B cell (primary cell): Measurements from ENCODE around the gene SLC6A6. TPM values are rescaled to one million over a fixed set of nuclear protein-coding genes. Genes with fewer than 3 reads are reported as not detected.
A peak's percentile ranks its signal among the peaks of the same experiment; 100 is the strongest.

Source experiments
- ATAC-seq: fragments of 200-7000 bp; cut with Tn5 transposase; one replicate; pipeline ENCODE4 v1.10.0; 2021; ENCODE audit warnings: low read depth, mild to moderate bottlenecking, moderate number of reproducible peaks, moderate library complexity
- CTCF ChIA-PET: fragments of 350-600 bp; sonication (Branson Sonifier 250); formaldehyde crosslinking; loops from one replicate; lab custom pipeline; 2021; ENCODE audit warnings: antibody characterized with exemption, inconsistent platforms; lab: Charles Lee
- POLR2A ChIA-PET: fragments of 350-600 bp; sonication (Branson Sonifier 250); formaldehyde crosslinking; loops from one replicate; lab custom pipeline; 2021; ENCODE audit warnings: antibody characterized with exemption; lab: Charles Lee
- DNase-seq: peaks from one replicate; pipeline ENCODE4 v3.0.0; 2013
- H2AFZ ChIP-seq: 2 replicates; pipeline ENCODE4 v1.6.1; 2012; ENCODE audit warnings: mild to moderate bottlenecking, low read depth, low read length; ENCODE audit not compliant: insufficient read depth, poor library complexity, severe bottlenecking
- H3K27ac ChIP-seq, 2 donors: 1 replicate in 1 of 2; 2 replicates in 1 of 2; pipeline ENCODE4 v1.5.1; 2012 to 2013; ENCODE audit warnings: low read length in 2 of 2, mild to moderate bottlenecking in 2 of 2, moderate library complexity in 1 of 2
- H3K27me3 ChIP-seq, 4 experiments: fragments of 200-600 bp in 1 of 4; sonication (generic) in 1 of 4; replicated peaks in 1 of 4; 1 replicate in 2 of 4; 2 replicates in 2 of 4; pipeline versions ENCODE4 v1.6.1 to v1.7.0; 2013 to 2016; ENCODE audit warnings: low read length in 3 of 4, mild to moderate bottlenecking in 2 of 4, mixed read lengths in 1 of 4, moderate library complexity in 1 of 4; ENCODE audit not compliant: insufficient read depth in 4 of 4, control insufficient read depth in 3 of 4; ENCODE audit errors: control extremely low read depth in 1 of 4
- H3K36me3 ChIP-seq, 2 experiments: replicated peaks in 1 of 2; 1 replicate in 1 of 2; 2 replicates in 1 of 2; pipeline versions ENCODE4 v1.6.1 to v1.7.1; 2013; ENCODE audit warnings: low read length in 1 of 2; ENCODE audit not compliant: insufficient read depth in 2 of 2, control insufficient read depth in 1 of 2; ENCODE audit errors: control extremely low read depth in 1 of 2, extremely low read depth in 1 of 2
- H3K4me1 ChIP-seq, 2 donors: fragments of 200-600 bp in 1 of 2; sonication (generic) in 1 of 2; 1 replicate in 1 of 2; 2 replicates in 1 of 2; pipeline versions ENCODE4 v1.5.1 to v1.6.1; 2013 to 2017; ENCODE audit warnings: low read length in 2 of 2; ENCODE audit not compliant: control insufficient read depth in 2 of 2, insufficient read depth in 2 of 2
- H3K4me2 ChIP-seq: replicated peaks from 2 replicates; pipeline ENCODE3; 2012; ENCODE audit warnings: mild to moderate bottlenecking, low read depth, low read length; ENCODE audit not compliant: poor library complexity, severe bottlenecking
- H3K4me3 ChIP-seq, 5 experiments: fragments of 200-600 bp in 1 of 5; sonication (generic) in 1 of 5; 1 replicate in 3 of 5; 2 replicates in 2 of 5; pipeline versions ENCODE4 v1.5.1 to v1.7.0; 2011 to 2016; ENCODE audit warnings: low read length in 4 of 5, mild to moderate bottlenecking in 4 of 5, low read depth in 2 of 5, control low read depth in 1 of 5, moderate library complexity in 1 of 5; ENCODE audit not compliant: insufficient read depth in 1 of 5; ENCODE audit errors: control extremely low read depth in 1 of 5, extremely low read depth in 1 of 5
- H3K79me2 ChIP-seq: fragments of 200-600 bp; sonication (generic); one replicate; pipeline ENCODE4 v1.6.0; 2016; ENCODE audit warnings: low read length; ENCODE audit not compliant: control insufficient read depth, insufficient read depth
- H3K9ac ChIP-seq: fragments of 200-600 bp; sonication (generic); 2 replicates; pipeline ENCODE4 v1.6.1; 2017; ENCODE audit warnings: mild to moderate bottlenecking, low read length, moderate library complexity
- H3K9me3 ChIP-seq, 3 donors: one replicate each; pipeline versions ENCODE4 v1.6.1 to v1.7.1; 2013; ENCODE audit warnings: low read length in 2 of 3; ENCODE audit not compliant: control insufficient read depth in 2 of 3, insufficient read depth in 1 of 3; ENCODE audit errors: control extremely low read depth in 1 of 3
- H4K20me1 ChIP-seq: 2 replicates; pipeline ENCODE4 v1.6.0; 2012; ENCODE audit warnings: mild to moderate bottlenecking, low read length; ENCODE audit not compliant: insufficient read depth, control insufficient read depth, poor library complexity, severe bottlenecking
- H3K27ac Mint-ChIP-seq: one replicate; pipeline ENCODE4 v1.8.0; 2021; ENCODE audit warnings: mixed read lengths
- H3K27me3 Mint-ChIP-seq: one replicate; pipeline ENCODE4 v1.8.0; 2021; ENCODE audit warnings: mixed read lengths
- H3K4me1 Mint-ChIP-seq: one replicate; pipeline ENCODE4 v1.8.0; 2021; ENCODE audit warnings: mixed read lengths
- H3K4me3 Mint-ChIP-seq: one replicate; pipeline ENCODE4 v1.8.0; 2021; ENCODE audit warnings: mixed read lengths
- H3K9me3 Mint-ChIP-seq: one replicate; pipeline ENCODE4 v1.8.0; 2022; ENCODE audit warnings: mixed read lengths; ENCODE audit not compliant: insufficient read depth
- CTCF ChIP-seq: fragments of 200-600 bp; IDR thresholded peaks from one replicate; pipeline ENCODE4 v1.8.0; 2022; ENCODE audit warnings: antibody characterized with exemption, mild to moderate bottlenecking
- EZH2 ChIP-seq: IDR thresholded peaks from 2 replicates; pipeline ENCODE4 v1.6.1; 2012; ENCODE audit warnings: borderline replicate concordance, low read depth, mild to moderate bottlenecking, moderate library complexity, low read length; ENCODE audit not compliant: insufficient read depth, poor library complexity, severe bottlenecking
- WGBS: methylation state at CpG from one replicate; pipeline ENCODE4 v1.1.5; 2013; ENCODE audit warnings: missing lambda C conversion rate; ENCODE audit not compliant: insufficient coverage; 5-methylcytosine and 5-hydroxymethylcytosine counted together
- intact Hi-C: fragments of 100-400 bp; cut with micrococcal nuclease; formaldehyde crosslinking; loops from one replicate; pipeline ENCODE4 v1.10.0; 2022
- polyA plus RNA-seq: library from polyadenylated mRNA; depleted of rRNA; stranded (reverse); fragments of >200 nt; gene quantifications from 2 replicates; pipeline ENCODE4 v1.2.3, GENCODE V29; 2012
- total RNA-seq, 2 donors: library from RNA; stranded (reverse); fragments of 120-200 nt in 1 of 2; gene quantifications; 1 replicate in 1 of 2; 2 replicates in 1 of 2; pipeline versions ENCODE4 v1.2.3 to v1.2.4, GENCODE V29; 2013 to 2022

The SLC6A6 gene
- total and polyA plus RNA-seq, 2 donors (not counting 1 experiment from before 2014, with no cell fraction given) = 34.2 to 48.7 TPM

- TF ChIP-seq CTCF (no peak), EZH2 (no peak)
- Histone ChIP-seq H3K9me3 (no peaks in the 10 kb centered on the region), H3K4me2 (no peak overlapping the region), H3K27ac (peak overlapping the region in 1 of 2 donors; percentile 32), H4K20me1 (no peaks in the 10 kb centered on the region), H2AFZ (no peak overlapping the region), H3K4me1 (no peaks in the 10 kb centered on the region), H3K4me3 (no peak overlapping the region), H3K27me3 (no peaks in the 10 kb centered on the region), H3K79me2 (no peaks in the 10 kb centered on the region), H3K9ac (no peak overlapping the region), H3K36me3 (peaks cover 0 to 51% of the 10 kb centered on the region in 2 experiments)
- 86% methylated on average over 16 of the region's 23 CpGs for WGBS
- H3K4me3 Mint-ChIP-seq = peak overlapping the region; percentile 44
- no peaks in the 10 kb centered on the region for H3K27me3 Mint-ChIP-seq
- H3K9me3 Mint-ChIP-seq = no peaks in the 10 kb centered on the region
- DNase-seq (no peak), ATAC-seq (peak; percentile 92)
- H3K4me1 Mint-ChIP-seq = peaks cover 14% of the 10 kb centered on the region
- intact Hi-C loops = no loop called here
- ChIA-PET CTCF (interaction anchor here (1.1 to 1.8 kb wide), 3 partner anchors 8 to 27 kb away, joined by 3 to 10 read pairs (median 3); no protein-coding TSS in a partner anchor), POLR2A (interaction anchor here (0.6 to 1.3 kb wide), 2 partner anchors 26 to 371 kb away, joined by 3 read pairs; no protein-coding TSS in a partner anchor)
- H3K27ac Mint-ChIP-seq = peak overlapping the region; percentile 88
These were observed 51.7 kb downstream of the SLC6A6 start for GRCh38 chr3:14453876-14454638.
